ENCODE results near the gene CPD.
"Not testable (repeated sequence)": the region's sequence is repeated elsewhere in the genome, so short reads cannot be mapped to it uniquely, and the experiment has no call there.

Gene CPD

DNA sequence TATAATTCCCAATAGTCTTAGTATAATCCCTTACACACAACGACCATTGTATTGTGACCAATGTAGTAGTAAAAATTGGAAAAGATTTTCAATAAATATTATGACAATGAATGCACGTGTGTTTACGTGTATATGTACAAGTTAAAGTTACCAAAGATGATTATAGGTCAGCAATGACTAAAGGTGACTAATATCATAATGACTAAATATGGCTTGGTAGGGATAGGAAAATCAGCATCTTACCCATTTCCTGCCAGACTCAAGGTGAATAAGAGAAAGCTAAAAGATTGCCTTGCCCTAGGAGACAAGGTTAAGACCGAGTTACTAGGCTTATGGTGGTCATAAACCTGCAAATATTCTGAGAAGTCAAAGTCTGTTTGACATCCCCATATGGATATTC, 34.4 kb downstream of the CPD start:
- no peaks in the 10 kb centered on the region for H3K79me2 ChIP-seq (ENCODE audit: control insufficient read depth, insufficient read depth, low read length, poor library complexity)
- DNase-seq = no peak
- no peak overlapping the region for H2BK5ac ChIP-seq (ENCODE audit: low read depth, low read length, poor library complexity)
- H2AK5ac ChIP-seq (ENCODE audit: low read length) = no peak overlapping the region
- H2AFZ ChIP-seq (ENCODE audit: insufficient read depth, low read length, poor library complexity) = no peak overlapping the region
- no CpG with 5 or more reads among the region's 4 CpGs for whole genome bisulfite sequencing (ENCODE audit: extremely low coverage, insufficient coverage, insufficient read length)
- no peak overlapping the region for H3K23ac ChIP-seq (ENCODE audit: low read length)
- H3K27ac ChIP-seq (ENCODE audit: low read depth, low read length) = no peak overlapping the region
- no peak overlapping the region for H3K14ac ChIP-seq (ENCODE audit: low read length)
- no peaks in the 10 kb centered on the region for H3K27me3 ChIP-seq (ENCODE audit: insufficient read depth, low read length)
- H4K12ac ChIP-seq (ENCODE audit: low read depth, low read length) = no peak overlapping the region
- no peak overlapping the region for H3K4me3 ChIP-seq (ENCODE audit: low read depth, low read length)
- H4K8ac ChIP-seq (ENCODE audit: low read depth, low read length) = no peak overlapping the region
- H3K79me1 ChIP-seq (ENCODE audit: low read length) = no peaks in the 10 kb centered on the region
- H3K9ac ChIP-seq (ENCODE audit: low read length) = no peak overlapping the region
- no peak overlapping the region for H2BK12ac ChIP-seq (ENCODE audit: low read length)
- H3K36me3 ChIP-seq (ENCODE audit: control insufficient read depth in 1 of 2, insufficient read depth in 2 of 2, low read length in 2 of 2) = peaks cover 0 to 3% of the 10 kb centered on the region in 2 experiments
- no peak overlapping the region for H4K91ac ChIP-seq (ENCODE audit: low read depth, low read length)
- no peak overlapping the region for H3K18ac ChIP-seq (ENCODE audit: low read length)
- peaks cover 2% of the 10 kb centered on the region for H3K9me3 ChIP-seq (ENCODE audit: insufficient read depth, low read depth, low read length)
- no peak overlapping the region for H3K4me2 ChIP-seq (ENCODE audit: low read length)
- no peak overlapping the region for H3K4ac ChIP-seq (ENCODE audit: low read depth, low read length)
- no peaks in the 10 kb centered on the region for H3K4me1 ChIP-seq (ENCODE audit: control insufficient read depth in 1 of 2, insufficient read depth in 2 of 2, low read length in 2 of 2)
- H2BK120ac ChIP-seq (ENCODE audit: insufficient read depth, low read length, poor library complexity) = no peak overlapping the region

DNA sequence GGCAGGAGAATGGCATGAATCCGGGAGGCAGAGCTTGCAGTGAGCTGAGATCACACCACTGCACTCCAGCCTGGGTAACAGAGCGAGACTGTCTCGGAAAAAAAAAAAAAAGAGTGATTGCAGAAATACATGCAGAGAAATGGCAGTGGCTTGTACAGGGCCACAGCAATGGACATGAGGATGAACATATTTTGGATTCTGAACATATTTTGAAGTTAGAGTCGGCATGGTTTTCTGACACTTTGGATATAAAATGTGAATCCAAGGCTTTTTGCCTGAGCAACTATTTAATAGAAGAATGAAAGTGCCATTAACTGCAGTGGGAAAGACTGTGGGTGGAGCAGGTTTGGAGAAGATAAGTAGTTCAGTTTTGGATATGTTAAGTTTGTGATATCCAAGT, 35.8 kb downstream of the CPD start:
- Histone ChIP-seq H3K23ac (ENCODE audit: low read length) (no peak overlapping the region), H3K4me2 (ENCODE audit: low read length) (no peak overlapping the region), H3K4ac (ENCODE audit: low read depth, low read length) (no peak overlapping the region), H3K4me3 (ENCODE audit: low read depth, low read length) (no peak overlapping the region), H2BK120ac (ENCODE audit: insufficient read depth, low read length, poor library complexity) (no peak overlapping the region), H3K18ac (ENCODE audit: low read length) (no peak overlapping the region), H2BK5ac (ENCODE audit: low read depth, low read length, poor library complexity) (no peak overlapping the region), H3K27me3 (ENCODE audit: insufficient read depth, low read length) (no peaks in the 10 kb centered on the region), H3K9me3 (ENCODE audit: insufficient read depth, low read depth, low read length) (peaks cover 2% of the 10 kb centered on the region), H3K27ac (ENCODE audit: low read depth, low read length) (no peak overlapping the region), H3K4me1 (ENCODE audit: control insufficient read depth in 1 of 2, insufficient read depth in 2 of 2, low read length in 2 of 2) (no peaks in the 10 kb centered on the region), H4K8ac (ENCODE audit: low read depth, low read length) (no peak overlapping the region), H3K79me2 (ENCODE audit: control insufficient read depth, insufficient read depth, low read length, poor library complexity) (no peaks in the 10 kb centered on the region), H4K91ac (ENCODE audit: low read depth, low read length) (no peak overlapping the region), H3K9ac (ENCODE audit: low read length) (no peak overlapping the region), H2BK12ac (ENCODE audit: low read length) (no peak overlapping the region), H4K12ac (ENCODE audit: low read depth, low read length) (no peak overlapping the region), H3K14ac (ENCODE audit: low read length) (no peak overlapping the region), H3K79me1 (ENCODE audit: low read length) (no peaks in the 10 kb centered on the region), H2AFZ (ENCODE audit: insufficient read depth, low read length, poor library complexity) (no peak overlapping the region), H3K36me3 (ENCODE audit: control insufficient read depth in 1 of 2, insufficient read depth in 2 of 2, low read length in 2 of 2) (peaks cover 0 to 3% of the 10 kb centered on the region in 2 experiments), H2AK5ac (ENCODE audit: low read length) (no peak overlapping the region)
- no CpG with 5 or more reads among the region's 4 CpGs for WGBS (ENCODE audit: extremely low coverage, insufficient coverage, insufficient read length)
- DNase-seq = no peak

DNA sequence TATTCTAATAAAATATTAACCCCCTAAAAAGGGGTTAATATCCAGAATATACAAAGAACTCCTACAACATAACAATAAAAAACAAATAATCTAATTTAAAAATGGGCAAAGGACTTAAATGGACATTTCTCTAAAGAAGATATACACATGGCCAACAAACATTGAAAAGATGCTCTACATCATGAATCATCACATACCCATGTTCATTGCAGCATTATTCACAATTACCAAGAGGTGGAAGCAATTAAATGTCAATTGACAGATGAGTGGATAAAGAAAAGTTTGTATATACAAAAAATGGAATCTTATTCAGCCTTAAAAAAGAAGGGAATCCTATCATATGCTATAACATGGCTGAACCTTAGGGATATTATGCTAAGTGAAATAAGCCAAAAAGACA, 36.8 kb downstream of the CPD start:
- no peak overlapping the region for H3K4me3 ChIP-seq (ENCODE audit: low read depth, low read length)
- no peak overlapping the region for H2AFZ ChIP-seq (ENCODE audit: insufficient read depth, low read length, poor library complexity)
- H3K4me2 ChIP-seq (ENCODE audit: low read length) = no peak overlapping the region
- no peaks in the 10 kb centered on the region for H3K79me1 ChIP-seq (ENCODE audit: low read length)
- no peak overlapping the region for H4K91ac ChIP-seq (ENCODE audit: low read depth, low read length)
- H2BK5ac ChIP-seq (ENCODE audit: low read depth, low read length, poor library complexity) = no peak overlapping the region
- no peak overlapping the region for H2AK5ac ChIP-seq (ENCODE audit: low read length)
- H2BK12ac ChIP-seq (ENCODE audit: low read length) = no peak overlapping the region
- no peak overlapping the region for H3K9ac ChIP-seq (ENCODE audit: low read length)
- H3K4ac ChIP-seq (ENCODE audit: low read depth, low read length) = no peak overlapping the region
- H2BK120ac ChIP-seq (ENCODE audit: insufficient read depth, low read length, poor library complexity) = no peak overlapping the region
- H3K18ac ChIP-seq (ENCODE audit: low read length) = no peak overlapping the region
- peaks cover 0 to 3% of the 10 kb centered on the region in 2 experiments for H3K36me3 ChIP-seq (ENCODE audit: control insufficient read depth in 1 of 2, insufficient read depth in 2 of 2, low read length in 2 of 2)
- no peaks in the 10 kb centered on the region for H3K4me1 ChIP-seq (ENCODE audit: control insufficient read depth in 1 of 2, insufficient read depth in 2 of 2, low read length in 2 of 2)
- H3K27me3 ChIP-seq (ENCODE audit: insufficient read depth, low read length) = no peaks in the 10 kb centered on the region
- H4K12ac ChIP-seq (ENCODE audit: low read depth, low read length) = no peak overlapping the region
- no peak overlapping the region for H4K8ac ChIP-seq (ENCODE audit: low read depth, low read length)
- no peaks in the 10 kb centered on the region for H3K79me2 ChIP-seq (ENCODE audit: control insufficient read depth, insufficient read depth, low read length, poor library complexity)
- no peak for DNase-seq
- no peak overlapping the region for H3K14ac ChIP-seq (ENCODE audit: low read length)
- H3K23ac ChIP-seq (ENCODE audit: low read length) = no peak overlapping the region
- no peak overlapping the region for H3K27ac ChIP-seq (ENCODE audit: low read depth, low read length)
- H3K9me3 ChIP-seq (ENCODE audit: insufficient read depth, low read depth, low read length) = peaks cover 2% of the 10 kb centered on the region

DNA sequence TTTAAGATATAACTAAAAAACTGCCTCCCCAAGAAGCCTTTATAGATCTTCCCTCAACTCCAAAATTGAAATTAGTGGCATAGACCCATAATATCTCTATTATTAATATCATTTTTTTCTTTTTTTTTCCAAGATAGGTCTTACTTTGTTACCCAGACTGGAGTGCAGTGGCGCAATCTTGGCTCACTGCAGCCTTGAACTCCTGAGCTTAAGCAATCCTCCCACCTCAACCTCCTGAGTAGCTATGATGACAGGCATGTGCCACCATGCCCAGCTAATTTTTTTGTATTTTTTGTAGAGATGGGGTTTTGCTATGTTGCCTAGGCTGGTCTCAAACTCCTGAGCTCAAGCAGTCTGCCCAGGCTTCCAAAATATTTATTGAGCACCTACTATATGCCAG, 39.3 kb downstream of the CPD start:
- not testable (repeated sequence) for H3K4me3 ChIP-seq (ENCODE audit: low read depth, low read length); H2AFZ ChIP-seq (ENCODE audit: insufficient read depth, low read length, poor library complexity); H2BK12ac ChIP-seq (ENCODE audit: low read length); H3K79me2 ChIP-seq (ENCODE audit: control insufficient read depth, insufficient read depth, low read length, poor library complexity); H4K8ac ChIP-seq (ENCODE audit: low read depth, low read length); H3K27ac ChIP-seq (ENCODE audit: low read depth, low read length); H3K23ac ChIP-seq (ENCODE audit: low read length); H4K91ac ChIP-seq (ENCODE audit: low read depth, low read length); H3K18ac ChIP-seq (ENCODE audit: low read length); H3K36me3 ChIP-seq (ENCODE audit: control insufficient read depth in 1 of 2, insufficient read depth in 2 of 2, low read length in 2 of 2); H2BK120ac ChIP-seq (ENCODE audit: insufficient read depth, low read length, poor library complexity); H4K12ac ChIP-seq (ENCODE audit: low read depth, low read length); H3K4me1 ChIP-seq (ENCODE audit: control insufficient read depth in 1 of 2, insufficient read depth in 2 of 2, low read length in 2 of 2); H3K27me3 ChIP-seq (ENCODE audit: insufficient read depth, low read length); H2BK5ac ChIP-seq (ENCODE audit: low read depth, low read length, poor library complexity); H2AK5ac ChIP-seq (ENCODE audit: low read length); DNase-seq; H3K4ac ChIP-seq (ENCODE audit: low read depth, low read length); H3K4me2 ChIP-seq (ENCODE audit: low read length); H3K9ac ChIP-seq (ENCODE audit: low read length); H3K9me3 ChIP-seq (ENCODE audit: insufficient read depth, low read depth, low read length); H3K14ac ChIP-seq (ENCODE audit: low read length); H3K79me1 ChIP-seq (ENCODE audit: low read length)
- no CpG with 5 or more reads among the region's 1 CpG for WGBS (ENCODE audit: extremely low coverage, insufficient coverage, insufficient read length)
